Activated CD4-positive, alpha-beta T cell treated with anti-CD3 and anti-CD28 coated beads for 36 hours (primary cell): Measurements from ENCODE around the gene LCMT1. TPM values are rescaled to one million over a fixed set of nuclear protein-coding genes. Genes with fewer than 3 reads are reported as not detected.
A peak's percentile ranks its signal among the peaks of the same experiment; 100 is the strongest.

Source experiments
- ATAC-seq: fragments of 200-7000 bp; cut with Tn5 transposase; one replicate; pipeline ENCODE4 v1.10.0; 2021; ENCODE audit warnings: mild to moderate bottlenecking, moderate library complexity
- CTCF ChIA-PET: fragments of 350-600 bp; sonication (Branson Sonifier 250); formaldehyde crosslinking; loops from one replicate; lab custom pipeline; 2021; ENCODE audit warnings: antibody characterized with exemption; lab: Charles Lee
- POLR2A ChIA-PET: fragments of 350-600 bp; sonication (Branson Sonifier 250); formaldehyde crosslinking; loops from one replicate; lab custom pipeline; 2021; ENCODE audit warnings: antibody characterized with exemption, inconsistent platforms; lab: Charles Lee
- DNase-seq: peaks from one replicate; pipeline ENCODE4 v3.0.0-alpha.2; 2020
- H3K27ac Mint-ChIP-seq: one replicate; pipeline ENCODE4 v1.8.0; 2021; ENCODE audit warnings: mixed read lengths
- H3K27me3 Mint-ChIP-seq: one replicate; pipeline ENCODE4 v1.8.0; 2021; ENCODE audit warnings: mixed read lengths
- H3K36me3 Mint-ChIP-seq: one replicate; pipeline ENCODE4 v1.8.0; 2021; ENCODE audit warnings: low read depth, mixed read lengths
- H3K4me1 Mint-ChIP-seq: one replicate; pipeline ENCODE4 v1.8.0; 2021; ENCODE audit warnings: mixed read lengths
- H3K4me3 Mint-ChIP-seq: one replicate; pipeline ENCODE4 v1.8.0; 2021; ENCODE audit warnings: mild to moderate bottlenecking, moderate library complexity, mixed read lengths
- H3K9me3 Mint-ChIP-seq: one replicate; pipeline ENCODE4 v1.8.0; 2021; ENCODE audit warnings: low read depth, mixed read lengths
- intact Hi-C, 2 experiments: fragments of 100-400 bp; cut with DNase I in 1 of 2; cut with micrococcal nuclease in 1 of 2; formaldehyde crosslinking; loops; one replicate each; pipeline versions ENCODE4 v1.14.2 to v1.15.1; 2022 to 2024; cut with DNase I, micrococcal nuclease
- total RNA-seq, 2 experiments: library from RNA; stranded (reverse); gene quantifications; one replicate each; pipeline ENCODE4 v1.2.3, GENCODE V29; 2021

LCMT1 gene
- total RNA-seq, 2 experiments from 2014 or later = 33.3 to 36.2 TPM

GRCh38 chr16:25079637-25080378 lies 31.7 kb upstream of the LCMT1 start:
- no peak for DNase-seq
- H3K27me3 Mint-ChIP-seq = peaks cover 1% of the 10 kb centered on the region
- POLR2A ChIA-PET = no interaction called here
- no peak overlapping the region for H3K27ac Mint-ChIP-seq
- no peak for ATAC-seq
- H3K36me3 Mint-ChIP-seq = no peaks in the 10 kb centered on the region
- H3K9me3 Mint-ChIP-seq = no peaks in the 10 kb centered on the region
- H3K4me3 Mint-ChIP-seq = no peak overlapping the region
- CTCF ChIA-PET = interaction anchor here (0.6 kb wide), 1 partner anchor 1867 kb away, joined by 3 read pairs; no protein-coding TSS in a partner anchor
- H3K4me1 Mint-ChIP-seq = no peaks in the 10 kb centered on the region
- intact Hi-C loops = no loop called here

- no peak for ATAC-seq
- CTCF ChIA-PET = interaction anchor here (0.6 to 0.7 kb wide), 3 partner anchors 9 to 791 kb away, joined by 3 read pairs; partner anchors contain the start of gene ARHGAP17
Measured at GRCh38 chr16:25080420-25081131, 31.0 kb upstream of the LCMT1 start.

GRCh38 chr16:25081702-25082101 lies 29.8 kb upstream of the LCMT1 start:
- CTCF ChIA-PET = no interaction called here
- Mint-ChIP-seq H3K36me3 (no peaks in the 10 kb centered on the region), H3K27ac (no peak overlapping the region)

More at GRCh38 chr16:25080420-25081131, 31.0 kb upstream of the LCMT1 start:
- Mint-ChIP-seq H3K27me3 (no peaks in the 10 kb centered on the region), H3K9me3 (no peaks in the 10 kb centered on the region), H3K27ac (no peak overlapping the region), H3K36me3 (no peaks in the 10 kb centered on the region), H3K4me3 (no peak overlapping the region), H3K4me1 (no peaks in the 10 kb centered on the region)
- POLR2A ChIA-PET = no interaction called here
- intact Hi-C loops = no loop called here
- no peak for DNase-seq

GRCh38 chr16:25083065-25083464 lies 28.5 kb upstream of the LCMT1 start:
- H3K4me1 Mint-ChIP-seq = no peaks in the 10 kb centered on the region

More at GRCh38 chr16:25081702-25082101, 29.8 kb upstream of the LCMT1 start:
- POLR2A ChIA-PET = no interaction called here
- DNase-seq = no peak
- H3K9me3 Mint-ChIP-seq = no peaks in the 10 kb centered on the region
- H3K4me3 Mint-ChIP-seq = no peak overlapping the region
- intact Hi-C loops = no loop called here
- H3K4me1 Mint-ChIP-seq = no peaks in the 10 kb centered on the region
- no peak for ATAC-seq
- no peaks in the 10 kb centered on the region for H3K27me3 Mint-ChIP-seq

GRCh38 chr16:25083701-25084100 lies 27.8 kb upstream of the LCMT1 start:
- Mint-ChIP-seq H3K27ac (no peak overlapping the region), H3K9me3 (no peaks in the 10 kb centered on the region), H3K27me3 (no peaks in the 10 kb centered on the region), H3K4me1 (no peaks in the 10 kb centered on the region), H3K4me3 (no peak overlapping the region), H3K36me3 (no peaks in the 10 kb centered on the region)
- no peak for ATAC-seq
- intact Hi-C loops = no loop called here
- ChIA-PET CTCF (no interaction called here), POLR2A (no interaction called here)
- DNase-seq = no peak

More at GRCh38 chr16:25083065-25083464, 28.5 kb upstream of the LCMT1 start:
- Mint-ChIP-seq H3K9me3 (no peaks in the 10 kb centered on the region), H3K27ac (no peak overlapping the region), H3K4me3 (no peak overlapping the region), H3K36me3 (no peaks in the 10 kb centered on the region), H3K27me3 (no peaks in the 10 kb centered on the region)
- CTCF ChIA-PET = no interaction called here
- intact Hi-C loops = no loop called here
- POLR2A ChIA-PET = no interaction called here
- ATAC-seq (no peak), DNase-seq (no peak)

GRCh38 chr16:25084797-25085196 lies 26.7 kb upstream of the LCMT1 start:
- H3K4me3 Mint-ChIP-seq = no peak overlapping the region
- no peaks in the 10 kb centered on the region for H3K9me3 Mint-ChIP-seq
- no peak for DNase-seq
- ChIA-PET POLR2A (no interaction called here), CTCF (interaction anchor here (1.1 to 1.6 kb wide), 2 partner anchors 30 to 139 kb away, joined by 3 to 6 read pairs; no protein-coding TSS in a partner anchor)
- no peaks in the 10 kb centered on the region for H3K27me3 Mint-ChIP-seq
- intact Hi-C loops = no loop called here
- ATAC-seq = no peak
- no peaks in the 10 kb centered on the region for H3K36me3 Mint-ChIP-seq
- H3K4me1 Mint-ChIP-seq = no peaks in the 10 kb centered on the region
- H3K27ac Mint-ChIP-seq = no peak overlapping the region

- no peak overlapping the region for H3K27ac Mint-ChIP-seq
- no peaks in the 10 kb centered on the region for H3K9me3 Mint-ChIP-seq
- ATAC-seq (no peak), DNase-seq (no peak)
- no peaks in the 10 kb centered on the region for H3K36me3 Mint-ChIP-seq
- H3K27me3 Mint-ChIP-seq = no peaks in the 10 kb centered on the region
- no peak overlapping the region for H3K4me3 Mint-ChIP-seq
- H3K4me1 Mint-ChIP-seq = peaks cover 7% of the 10 kb centered on the region
- intact Hi-C loops = no loop called here
- ChIA-PET POLR2A (no interaction called here), CTCF (no interaction called here)
Measured at GRCh38 chr16:25087761-25088160, 23.8 kb upstream of the LCMT1 start.

GRCh38 chr16:25089351-25089750 lies 22.2 kb upstream of the LCMT1 start:
- no peaks in the 10 kb centered on the region for H3K27me3 Mint-ChIP-seq
- H3K9me3 Mint-ChIP-seq = no peaks in the 10 kb centered on the region
- ATAC-seq (no peak), DNase-seq (no peak)
- no peaks in the 10 kb centered on the region for H3K36me3 Mint-ChIP-seq
- POLR2A ChIA-PET = interaction anchor here (0.6 to 0.8 kb wide), 3 partner anchors 70 to 568 kb away, joined by 3 to 7 read pairs (median 4); no protein-coding TSS in a partner anchor
- H3K4me1 Mint-ChIP-seq = peaks cover 21% of the 10 kb centered on the region
- H3K4me3 Mint-ChIP-seq = no peak overlapping the region
- H3K27ac Mint-ChIP-seq = no peak overlapping the region
- intact Hi-C loops = no loop called here
- CTCF ChIA-PET = interaction anchor here (0.9 to 1.1 kb wide), 2 partner anchors 9 to 101 kb away, joined by 3 read pairs; no protein-coding TSS in a partner anchor

GRCh38 chr16:25092441-25092840 lies 19.1 kb upstream of the LCMT1 start:
- H3K27ac Mint-ChIP-seq = no peak overlapping the region
- no peaks in the 10 kb centered on the region for H3K9me3 Mint-ChIP-seq
- POLR2A ChIA-PET = no interaction called here
- no peaks in the 10 kb centered on the region for H3K36me3 Mint-ChIP-seq
- intact Hi-C loops = loop anchor here in 1 of 2 experiments (2.0 kb wide), 1 partner anchor 44 kb away; no protein-coding TSS in a partner anchor
- peaks cover 28% of the 10 kb centered on the region for H3K4me1 Mint-ChIP-seq
- DNase-seq (peak; percentile 13), ATAC-seq (no peak)
- H3K4me3 Mint-ChIP-seq = no peak overlapping the region
- H3K27me3 Mint-ChIP-seq = no peaks in the 10 kb centered on the region
- CTCF ChIA-PET = no interaction called here

GRCh38 chr16:25093208-25094061 lies 18.1 kb upstream of the LCMT1 start:
- no peaks in the 10 kb centered on the region for H3K9me3 Mint-ChIP-seq
- no peaks in the 10 kb centered on the region for H3K27me3 Mint-ChIP-seq
- peak overlapping the region; percentile 90 for H3K27ac Mint-ChIP-seq
- DNase-seq (peak; percentile 42), ATAC-seq (peak; percentile 79)
- H3K4me1 Mint-ChIP-seq = peaks cover 28% of the 10 kb centered on the region
- intact Hi-C loops = loop anchor here in 1 of 2 experiments (1.0 to 2.0 kb wide), 5 partner anchors 14 to 63 kb away; partner anchors contain the start of gene LCMT1
- ChIA-PET CTCF (interaction anchor here (0.6 to 1.1 kb wide), 3 partner anchors 16 to 132 kb away, joined by 3 to 4 read pairs (median 4); no protein-coding TSS in a partner anchor), POLR2A (interaction anchor here (0.6 kb wide), 1 partner anchor 85 kb away, joined by 4 read pairs; no protein-coding TSS in a partner anchor)
- H3K4me3 Mint-ChIP-seq = peak overlapping the region; percentile 17
- no peaks in the 10 kb centered on the region for H3K36me3 Mint-ChIP-seq

- intact Hi-C loops = no loop called here
- Mint-ChIP-seq H3K36me3 (no peaks in the 10 kb centered on the region), H3K27ac (no peak overlapping the region), H3K4me1 (peaks cover 28% of the 10 kb centered on the region), H3K27me3 (no peaks in the 10 kb centered on the region), H3K4me3 (no peak overlapping the region), H3K9me3 (no peaks in the 10 kb centered on the region)
- POLR2A ChIA-PET = no interaction called here
- DNase-seq = no peak
- CTCF ChIA-PET = interaction anchor here (0.9 to 1.1 kb wide), 3 partner anchors 12 to 131 kb away, joined by 4 read pairs; no protein-coding TSS in a partner anchor
- ATAC-seq = no peak
Measured at GRCh38 chr16:25094596-25094995, 16.9 kb upstream of the LCMT1 start.
